ENCODE results near the gene LCN2. TPM values are rescaled to one million over a fixed set of nuclear protein-coding genes. Genes with fewer than 3 reads are reported as not detected.

Gene LCN2
- total and polyA plus RNA-seq, 9 of the 15 experiments (the other 6 are each of a cell fraction or from before 2014, with no cell fraction given): 0.10 to 1.2 (median 0.44) TPM; not detected in 1

- TF ChIP-seq NR2C1 (IDR thresholded peaks at IDR 0.05): peak; percentile 19; the same call in 1 of the 2 replicates
- TF ChIP-seq NR2C1 (tag; IDR thresholded peaks at IDR 0.05): no peak
- TF ChIP-seq CTCFL (IDR thresholded peaks at IDR 0.05; ENCODE audit: borderline replicate concordance, insufficient read depth, low read depth, low read length, poor library complexity, severe bottlenecking): peak; percentile 30
- no peak for TF ChIP-seq JUN (IDR thresholded peaks at IDR 0.05; ENCODE audit: borderline replicate concordance, low read depth, low read length)
- TF ChIP-seq JUN (CRISPR knock-in tag; IDR thresholded peaks at IDR 0.05; ENCODE audit: borderline replicate concordance): 0 out of 2 replicates have a peak, but pooled peaks have one; percentile 51
- peak; percentile 53; the same call in 1 of the 2 replicates for TF ChIP-seq SPI1 (IDR thresholded peaks at IDR 0.05; ENCODE audit: borderline replicate concordance, low read depth, low read length)
- TF ChIP-seq CCNT2 (IDR thresholded peaks at IDR 0.05; ENCODE audit: borderline replicate concordance, extremely low read depth, insufficient read length, low read depth, low read length): no peak
- TF ChIP-seq RB1 (IDR thresholded peaks at IDR 0.05; ENCODE audit: low read depth): 0 out of 2 replicates have a peak, but pooled peaks have one; percentile 9
- TF ChIP-seq ZNF518B (CRISPR knock-in tag; IDR thresholded peaks at IDR 0.05): no peak
- peak; percentile 38; the same call in 1 of the 2 replicates for TF ChIP-seq STAG1 (CRISPR knock-in tag; IDR thresholded peaks at IDR 0.05; ENCODE audit: borderline replicate concordance)
- TF ChIP-seq ZNF24 (IDR thresholded peaks at IDR 0.05): peak; percentile 25; the same call in 1 of the 2 replicates
- peak; percentile 19; the same call in 1 of the 2 replicates for TF ChIP-seq TCF3 (CRISPR knock-in tag; IDR thresholded peaks at IDR 0.05)
- TF ChIP-seq XRCC5 (IDR thresholded peaks at IDR 0.05; ENCODE audit: low read depth, low read length): peak; percentile 43; the same call in 1 of the 2 replicates
- no peak for TF ChIP-seq ZNF311 (CRISPR knock-in tag; IDR thresholded peaks at IDR 0.05)
- peak; percentile 85 for TF ChIP-seq ZFP36 (IDR thresholded peaks at IDR 0.05; ENCODE audit: low read depth, low read length, partially characterized antibody)
- no peak for TF ChIP-seq ZNF75A (CRISPR knock-in tag; IDR thresholded peaks at IDR 0.05)
- TF ChIP-seq MAZ (CRISPR knock-in tag; conservative IDR thresholded peaks at IDR 0.05 in 1 of 2, IDR thresholded peaks at IDR 0.05 in 1 of 2): peak; percentile 16 to 72; a peak in 2 of 4 replicates
- TF ChIP-seq TFAP4 (CRISPR knock-in tag; IDR thresholded peaks at IDR 0.05; ENCODE audit: borderline replicate concordance): 0 out of 2 replicates have a peak, but pooled peaks have one; percentile 23
- TF ChIP-seq FOXP1 (CRISPR knock-in tag; IDR thresholded peaks at IDR 0.05): 0 out of 2 replicates have a peak, but pooled peaks have one; percentile 74
- TF ChIP-seq SMARCA4 (IDR thresholded peaks at IDR 0.05): 0 out of 2 replicates have a peak, but pooled peaks have one; percentile 23
- TF ChIP-seq CTBP1 (IDR thresholded peaks at IDR 0.05; ENCODE audit: borderline replicate concordance): peak; percentile 59; the same call in 1 of the 2 replicates
Measured at GRCh38 chr9:128124873-128125579, 24.2 kb upstream of the LCN2 start (continued).
